Glutamatergic neuron (in vitro differentiated cells): ENCODE data around the gene GPSM3. TPM values are rescaled to one million over a fixed set of nuclear protein-coding genes. Genes with fewer than 3 reads are reported as not detected.

Experiments used
- DNase-seq: peaks from one replicate; pipeline ENCODE4 v3.0.0; 2022
- H3K27ac Mint-ChIP-seq: one replicate; pipeline ENCODE4 v1.8.0; 2020; ENCODE audit warnings: mild to moderate bottlenecking, mixed read lengths, inconsistent platforms; ENCODE audit not compliant: unreplicated experiment
- H3K27me3 Mint-ChIP-seq: one replicate; pipeline ENCODE4 v1.8.0; 2020; ENCODE audit warnings: mild to moderate bottlenecking, moderate library complexity, mixed read lengths, inconsistent platforms; ENCODE audit not compliant: unreplicated experiment
- H3K36me3 Mint-ChIP-seq: one replicate; pipeline ENCODE4 v1.8.0; 2020; ENCODE audit warnings: mild to moderate bottlenecking, mixed read lengths, inconsistent platforms; ENCODE audit not compliant: unreplicated experiment
- H3K4me1 Mint-ChIP-seq: one replicate; pipeline ENCODE4 v1.8.0; 2020; ENCODE audit warnings: mild to moderate bottlenecking, low read depth, mixed read lengths, inconsistent platforms; ENCODE audit not compliant: unreplicated experiment
- H3K4me3 Mint-ChIP-seq: one replicate; pipeline ENCODE4 v1.8.0; 2020; ENCODE audit warnings: mild to moderate bottlenecking, mixed read lengths, inconsistent platforms; ENCODE audit not compliant: unreplicated experiment
- H3K9me3 Mint-ChIP-seq: one replicate; pipeline ENCODE4 v1.8.0; 2020; ENCODE audit warnings: mild to moderate bottlenecking, moderate library complexity, mixed read lengths, inconsistent platforms; ENCODE audit not compliant: unreplicated experiment
- CTCF ChIP-seq: fragments of 200-600 bp; sonication (generic); IDR thresholded peaks from one replicate; pipeline ENCODE4 v1.5.0; 2021; ENCODE audit not compliant: partially characterized antibody, unreplicated experiment
- total RNA-seq: library from RNA; stranded (reverse); fragmentation: NEBNext Ultra II Directional; extraction: Animal tissue kit (Norgen Biotek cat#: 25700); gene quantifications from one replicate; pipeline ENCODE4 v1.2.1, GENCODE V29; 2021; ENCODE audit not compliant: unreplicated experiment

The GPSM3 gene
- total RNA-seq, 1 donor from 2014 or later: 3.2 TPM

DNA sequence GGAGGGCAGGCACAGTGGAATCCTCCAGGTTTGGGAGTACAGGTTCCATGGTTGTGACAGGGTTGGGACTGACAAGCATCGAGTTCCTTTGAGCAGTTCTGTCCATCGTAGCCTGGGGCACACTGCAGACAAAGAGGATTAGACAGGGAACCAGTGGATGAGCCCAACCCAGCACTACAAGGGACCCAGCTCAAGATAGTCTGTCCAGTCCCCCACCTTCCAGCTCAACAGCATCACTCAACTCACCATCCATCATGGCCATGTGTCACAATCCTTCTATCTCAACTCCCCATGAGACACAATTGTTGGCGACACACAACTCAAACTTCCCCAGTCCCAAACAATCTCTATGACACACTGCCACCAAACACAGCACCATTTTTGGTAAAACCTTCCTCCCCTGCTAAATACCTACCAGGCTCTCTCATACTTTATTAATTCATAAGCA lies 11.8 kb upstream of the GPSM3 start:
- H3K4me1 Mint-ChIP-seq: peaks cover 4% of the 10 kb centered on the region
- no peak for DNase-seq
- H3K27me3 Mint-ChIP-seq: peaks cover 2% of the 10 kb centered on the region
- TF ChIP-seq CTCF: no peak
- H3K27ac Mint-ChIP-seq: no peak overlapping the region
- no peak overlapping the region for H3K4me3 Mint-ChIP-seq
- H3K36me3 Mint-ChIP-seq: no peaks in the 10 kb centered on the region
- peaks cover 6% of the 10 kb centered on the region for H3K9me3 Mint-ChIP-seq

GRCh38 chr6:32203426-32204267 lies 11.2 kb upstream of the GPSM3 start:
- no peak overlapping the region for H3K4me3 Mint-ChIP-seq
- TF ChIP-seq CTCF: no peak
- no peaks in the 10 kb centered on the region for H3K36me3 Mint-ChIP-seq
- DNase-seq: no peak
- H3K27me3 Mint-ChIP-seq: peaks cover 2% of the 10 kb centered on the region
- H3K9me3 Mint-ChIP-seq: peaks cover 6% of the 10 kb centered on the region
- no peak overlapping the region for H3K27ac Mint-ChIP-seq
- peaks cover 4% of the 10 kb centered on the region for H3K4me1 Mint-ChIP-seq

GRCh38 chr6:32202186-32202585 lies 9.7 kb upstream of the GPSM3 start:
- H3K27ac Mint-ChIP-seq: no peak overlapping the region
- peaks cover 6% of the 10 kb centered on the region for H3K9me3 Mint-ChIP-seq
- DNase-seq: no peak
- H3K27me3 Mint-ChIP-seq: peaks cover 2% of the 10 kb centered on the region
- H3K4me3 Mint-ChIP-seq: no peak overlapping the region
- TF ChIP-seq CTCF: no peak
- no peaks in the 10 kb centered on the region for H3K36me3 Mint-ChIP-seq
- peaks cover 4% of the 10 kb centered on the region for H3K4me1 Mint-ChIP-seq

GRCh38 chr6:32200711-32201475 lies 8.4 kb upstream of the GPSM3 start:
- Mint-ChIP-seq H3K27ac (no peak overlapping the region), H3K36me3 (no peaks in the 10 kb centered on the region), H3K9me3 (peaks cover 9% of the 10 kb centered on the region), H3K4me1 (peaks cover 9% of the 10 kb centered on the region), H3K4me3 (no peak overlapping the region), H3K27me3 (peaks cover 6% of the 10 kb centered on the region)
- TF ChIP-seq CTCF: no peak
- no peak for DNase-seq

- Mint-ChIP-seq H3K36me3 (no peaks in the 10 kb centered on the region), H3K27me3 (peaks cover 8% of the 10 kb centered on the region), H3K27ac (no peak overlapping the region), H3K4me1 (peaks cover 13% of the 10 kb centered on the region), H3K4me3 (no peak overlapping the region), H3K9me3 (peaks cover 11% of the 10 kb centered on the region)
- DNase-seq: no peak
- TF ChIP-seq CTCF: no peak
Measured at GRCh38 chr6:32198866-32199265, 6.4 kb upstream of the GPSM3 start.
